CD4-positive, alpha-beta T cell treated with Interleukin-15 for 4 hours (primary cell): ENCODE results near the gene OR51A4.
"Not testable (repeated sequence)": the region's sequence is repeated elsewhere in the genome, so short reads cannot be mapped to it uniquely, and the experiment has no call there.

Source experiments
- DNase-seq: peaks from one replicate; pipeline ENCODE4 v3.0.0-alpha.2; 2020; ENCODE audit warnings: low spot score

Gene OR51A4

DNA sequence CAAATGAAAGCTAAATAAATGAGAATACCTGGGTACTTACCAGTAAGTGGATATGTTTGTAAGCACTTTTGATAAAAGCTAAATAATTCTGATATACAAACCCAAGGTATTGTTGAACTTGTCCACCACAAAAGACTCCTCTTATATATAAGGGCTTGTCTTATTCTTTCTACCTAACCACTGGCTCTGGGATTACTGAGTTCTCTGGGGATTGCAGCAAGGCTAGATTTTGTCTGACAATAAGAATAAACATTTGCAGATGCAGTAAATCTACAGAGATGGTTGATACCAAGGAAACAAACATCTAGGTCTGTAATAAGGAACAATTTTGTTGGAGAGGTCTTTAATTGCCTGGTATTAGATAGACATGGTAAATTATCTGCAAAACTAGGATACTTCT is at the start of gene OR51A4:
OR51A4 (minus strand) TSS at position 101 of the 400 bp plus-strand sequence. CDS start 505 bp downstream, outside the sequence.
- no peak for DNase-seq

- DNase-seq: no peak
Measured at GRCh38 chr11:4994551-4994950, 47.1 kb upstream of the OR51A4 start, which contains the start of gene OR51L1. OR51L1 (plus strand) TSS chr11:4994851; CDS start chr11:4998983, 4,132 bp downstream.

GRCh38 chr11:4991060-4991459 is 43.7 kb upstream of the OR51A4 start:
- no peak for DNase-seq

DNA sequence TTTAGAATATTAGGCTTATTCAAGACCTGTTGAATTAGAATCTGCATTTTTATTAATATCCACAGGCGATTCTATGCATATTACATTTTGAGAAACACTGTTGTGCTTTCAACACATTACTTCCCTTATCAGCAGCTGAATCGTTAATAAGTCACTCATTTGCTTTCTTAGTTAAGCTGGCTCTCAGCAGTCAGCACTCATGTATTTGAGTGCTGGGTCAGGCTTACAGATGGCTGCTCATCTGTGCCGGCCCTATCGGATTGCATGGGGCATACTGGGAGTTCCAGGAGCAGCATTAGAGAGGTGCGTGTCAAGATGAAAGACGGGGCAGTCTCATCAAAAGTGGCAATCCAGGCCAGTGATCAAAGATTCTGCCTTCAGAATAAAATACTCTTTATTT is 36.4 kb upstream of the OR51A4 start:
- DNase-seq: no peak

DNA sequence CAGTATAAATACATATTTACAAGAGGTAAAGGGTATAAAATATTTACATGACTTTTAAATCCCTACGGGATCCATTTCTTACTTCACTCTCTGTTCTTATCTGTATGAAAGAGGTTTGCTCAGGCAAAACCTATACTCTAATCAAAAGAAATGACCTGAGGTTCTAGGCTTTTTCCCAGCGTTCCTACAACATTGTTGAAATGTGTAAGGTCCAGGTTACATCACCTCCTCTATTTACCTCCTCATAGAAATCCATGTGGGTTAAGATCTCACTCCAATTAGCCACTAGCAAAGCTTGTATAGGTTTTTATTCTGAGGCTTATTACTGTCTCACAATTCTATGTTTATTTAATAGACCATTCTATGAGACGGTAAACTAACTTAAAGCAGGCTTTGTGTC is 35.3 kb upstream of the OR51A4 start:
- no peak for DNase-seq

GRCh38 chr11:4979036-4979435 is 31.6 kb upstream of the OR51A4 start:
- no peak for DNase-seq

DNA sequence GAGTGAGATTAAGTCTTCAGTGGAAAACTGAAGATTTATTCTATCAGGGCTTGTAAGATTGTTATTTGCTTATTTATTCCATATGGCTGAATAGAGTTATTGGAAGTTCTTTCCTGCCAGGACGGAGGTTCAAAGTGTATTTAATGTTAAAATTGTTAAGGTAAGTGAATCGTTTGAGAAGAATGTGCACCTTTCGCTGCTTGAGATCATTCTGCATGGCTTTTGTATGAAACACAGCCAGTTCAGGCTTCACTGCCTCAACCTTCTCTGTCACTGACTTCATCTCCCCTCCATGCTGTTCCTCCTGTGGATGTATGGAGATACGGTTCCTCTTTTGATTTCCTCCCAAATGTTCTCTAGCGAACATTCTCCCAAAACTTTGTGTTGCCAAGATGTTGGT is 28.0 kb upstream of the OR51A4 start:
- DNase-seq: no peak

DNA sequence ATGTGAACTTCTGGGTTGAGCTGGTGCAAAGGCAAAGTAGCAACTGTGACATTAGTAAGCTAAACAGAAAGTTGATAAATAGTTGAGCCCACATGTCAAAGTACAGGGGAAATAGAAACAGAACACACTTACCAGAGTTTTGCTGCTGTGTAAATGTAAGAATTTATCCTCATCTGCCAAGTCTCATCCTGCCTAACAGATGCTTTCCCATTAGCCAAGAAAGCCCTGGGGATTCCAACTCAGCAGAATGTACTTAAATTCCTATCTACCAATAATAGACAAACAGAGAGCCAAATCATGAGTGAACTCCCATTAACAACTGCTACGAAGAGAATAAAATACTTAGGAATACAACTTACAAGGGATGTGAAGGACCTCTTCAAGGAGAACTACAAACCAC is 15.4 kb upstream of the OR51A4 start:
- no peak for DNase-seq

DNA sequence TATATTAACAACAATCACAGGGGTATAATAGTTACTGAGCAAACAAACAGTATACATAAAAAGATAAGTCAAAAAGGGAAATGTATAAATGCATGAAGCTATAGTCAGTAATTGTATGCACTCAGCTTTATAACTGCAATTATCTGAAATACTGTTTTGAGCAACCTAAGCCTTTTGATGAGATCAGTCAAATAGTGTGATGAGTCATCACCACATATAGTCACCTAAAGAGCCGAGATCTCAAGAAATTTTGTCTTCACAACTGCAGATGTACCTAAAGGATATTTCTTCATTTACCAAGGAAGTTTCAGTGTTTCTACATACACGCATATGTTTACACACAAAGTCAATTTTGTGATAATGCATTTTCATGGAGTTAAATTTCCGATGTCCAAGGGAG is 13.5 kb upstream of the OR51A4 start:
- no peak for DNase-seq

GRCh38 chr11:4957396-4957795 is 10.0 kb upstream of the OR51A4 start:
- DNase-seq: no peak

- DNase-seq: not testable (repeated sequence)
Measured at GRCh38 chr11:4955613-4956012, 8.2 kb upstream of the OR51A4 start, which contains the start of gene OR51A2. OR51A2 (minus strand) TSS chr11:4955713; CDS start chr11:4955713, 0 bp downstream.

DNA sequence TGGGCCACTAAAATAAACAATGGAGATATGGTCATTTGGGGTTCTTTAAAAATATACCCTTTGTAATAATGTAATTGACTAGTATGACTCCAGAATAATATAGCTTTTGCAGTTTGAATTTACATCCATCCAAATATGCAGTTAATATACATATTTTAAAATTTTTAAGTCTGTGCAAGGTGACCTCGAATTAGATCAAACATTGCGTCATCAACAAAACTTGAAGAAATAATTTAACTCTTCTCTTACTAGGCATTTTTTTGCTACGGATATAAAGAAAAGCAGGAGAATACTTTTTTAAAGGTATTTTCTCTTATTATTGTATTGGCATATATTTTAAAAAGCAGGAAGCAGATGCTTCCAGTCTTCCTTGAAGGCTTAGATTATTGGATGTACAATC is 10.7 kb downstream of the OR51A4 start:
- no peak for DNase-seq

GRCh38 chr11:4932751-4933150 is 14.7 kb downstream of the OR51A4 start:
- no peak for DNase-seq

DNA sequence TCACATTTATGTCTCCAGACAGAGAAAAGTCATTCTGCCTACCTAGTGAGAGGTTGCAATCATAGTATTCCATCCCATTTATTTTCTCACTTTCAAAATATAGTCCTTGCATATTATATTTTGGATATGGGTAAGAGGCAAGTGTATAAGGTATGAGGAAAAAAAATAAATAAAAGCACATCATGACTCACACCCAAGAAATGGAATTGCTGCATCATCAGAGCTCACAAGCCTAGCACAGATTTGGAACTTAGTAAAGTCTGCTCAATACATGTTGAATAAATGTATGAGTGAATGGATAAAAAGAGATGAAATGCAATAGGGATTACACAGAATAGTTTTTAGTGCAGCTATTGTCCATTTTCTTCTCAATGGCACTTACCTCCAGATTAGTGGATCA is 20.8 kb downstream of the OR51A4 start:
- no peak for DNase-seq

GRCh38 chr11:4924239-4924638 is 23.2 kb downstream of the OR51A4 start, which contains the start of gene OR51G1:
OR51G1 (minus strand) TSS chr11:4924339; CDS start chr11:4924339, 0 bp downstream.
- DNase-seq: no peak

DNA sequence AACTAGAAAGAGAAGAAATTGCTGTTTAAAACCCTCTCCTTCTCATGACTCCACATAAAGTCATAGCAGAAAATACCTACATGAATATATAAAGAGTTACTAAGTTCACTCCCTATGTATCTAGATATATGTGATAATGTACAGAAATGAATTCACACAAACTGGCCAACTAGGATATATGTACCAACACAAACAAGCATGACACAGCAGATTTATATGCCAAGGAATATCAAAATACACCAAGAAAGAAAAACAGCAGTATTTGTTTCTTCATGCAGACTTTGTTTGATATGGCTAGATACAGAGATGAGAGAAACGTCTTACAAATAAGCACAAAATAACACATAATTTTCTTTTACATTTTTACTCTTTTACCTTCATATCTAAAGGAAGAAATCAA is 25.1 kb downstream of the OR51A4 start:
- DNase-seq: no peak

- DNase-seq: no peak
Measured at GRCh38 chr11:4921796-4922195, 25.6 kb downstream of the OR51A4 start.

DNA sequence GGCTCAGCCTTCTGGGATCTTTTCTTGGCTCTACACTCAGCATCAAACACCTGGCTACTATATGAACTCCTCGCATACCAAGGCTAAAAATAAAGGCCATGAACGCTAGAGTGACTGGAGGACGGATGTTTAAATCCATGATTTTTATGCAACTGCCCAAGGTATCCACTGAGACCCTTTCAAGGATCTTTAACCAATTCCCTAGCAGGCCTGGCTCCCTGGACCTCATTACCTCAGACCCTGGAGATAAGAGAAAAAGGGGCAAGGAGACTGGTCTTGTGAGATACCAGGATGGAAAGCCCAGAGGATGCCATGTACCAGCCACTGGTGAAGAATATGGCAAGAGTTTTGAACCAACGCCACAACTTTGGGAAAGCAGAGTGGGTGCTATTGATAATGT is 28.2 kb downstream of the OR51A4 start, which contains the start of gene OR51G2:
OR51G2 (minus strand) TSS at position 101 of the 400 bp plus-strand sequence. CDS start 3,687 bp downstream, outside the sequence.
- DNase-seq: no peak

DNA sequence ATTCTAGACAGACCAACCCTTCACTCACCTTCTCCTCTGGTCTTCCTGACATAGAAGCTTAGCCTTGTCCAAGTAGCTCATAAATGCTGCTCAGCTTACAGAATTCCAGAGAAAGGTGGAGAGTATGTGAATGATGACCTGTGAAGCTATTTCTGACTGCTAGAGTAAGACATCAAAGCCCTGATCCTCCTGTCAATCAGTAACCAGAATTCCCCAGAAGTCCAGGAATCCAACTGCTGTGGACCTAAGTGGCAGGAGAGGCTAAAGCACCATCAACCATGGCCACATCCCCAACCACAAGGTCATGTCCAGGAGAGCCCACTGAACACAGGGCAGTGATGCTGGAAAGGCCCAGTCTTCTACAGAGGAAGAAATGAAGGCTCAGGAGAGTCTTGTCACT is 30.8 kb downstream of the OR51A4 start:
- DNase-seq: no peak

GRCh38 chr11:4903484-4903883 is 43.9 kb downstream of the OR51A4 start, which contains the start of gene OR51A7:
OR51A7 (plus strand) TSS chr11:4903783; CDS start chr11:4907370, 3,587 bp downstream.
- DNase-seq: no peak
